A673 (cell line): ENCODE results near the gene ZCCHC24. TPM values are rescaled to one million over a fixed set of nuclear protein-coding genes. Genes with fewer than 3 reads are reported as not detected.

Experiments
- BruUV-seq: library from RNA; stranded (reverse); fragments of 400-500 nt; replicated peaks from 2 replicates; lab custom pipeline; 2021; lab: Mats Ljungman, UMichigan
- CTCF ChIA-PET: fragments of 300-600 bp; sonication (Branson Sonifier 250); formaldehyde crosslinking; loops from one replicate; lab custom pipeline; 2022; ENCODE audit warnings: antibody characterized with exemption; lab: Charles Lee
- POLR2A ChIA-PET: fragments of 300-600 bp; sonication (Branson Sonifier 250); formaldehyde crosslinking; loops from one replicate; lab custom pipeline; 2022; ENCODE audit warnings: antibody characterized with exemption; ENCODE audit not compliant: low non-redundant PET; lab: Charles Lee
- DNase-seq: peaks from one replicate; pipeline ENCODE4 v3.0.0-alpha.2; 2015; ENCODE audit warnings: low spot score
- H3K27ac ChIP-seq: fragments of 200-600 bp; sonication (generic); 2 replicates; pipeline ENCODE4 v1.5.1; 2016; ENCODE audit warnings: mixed run types, low read depth, mild to moderate bottlenecking, mixed read lengths, antibody characterized with exemption, low read length; ENCODE audit not compliant: poor library complexity, severe bottlenecking
- H3K27me3 ChIP-seq: fragments of 200-600 bp; sonication (generic); replicated peaks from 2 replicates; pipeline ENCODE4 v1.6.1; 2017; ENCODE audit warnings: mixed run types, low read depth, mild to moderate bottlenecking, mixed read lengths, antibody characterized with exemption, low read length; ENCODE audit not compliant: insufficient read depth, poor library complexity
- H3K36me3 ChIP-seq: fragments of 200-600 bp; sonication (generic); 2 replicates; pipeline ENCODE4 v1.6.1; 2016; ENCODE audit warnings: mixed run types, mild to moderate bottlenecking, mixed read lengths, antibody characterized with exemption, low read length; ENCODE audit not compliant: insufficient read depth, poor library complexity, severe bottlenecking
- H3K4me1 ChIP-seq: fragments of 200-600 bp; sonication (generic); 2 replicates; pipeline ENCODE4 v1.6.1; 2017; ENCODE audit warnings: mixed run types, mild to moderate bottlenecking, mixed read lengths, antibody characterized with exemption, low read length; ENCODE audit not compliant: insufficient read depth, poor library complexity, severe bottlenecking
- H3K4me3 ChIP-seq: fragments of 200-600 bp; sonication (generic); 2 replicates; pipeline ENCODE4 v1.5.1; 2016; ENCODE audit warnings: low read depth, mixed run types, mild to moderate bottlenecking, mixed read lengths, low read length; ENCODE audit not compliant: poor library complexity, severe bottlenecking
- H3K9me3 ChIP-seq: fragments of 200-600 bp; sonication (generic); 2 replicates; pipeline ENCODE4 v1.6.1; 2016; ENCODE audit warnings: mixed run types, low read depth, mild to moderate bottlenecking, mixed read lengths, antibody characterized with exemption, low read length; ENCODE audit not compliant: poor library complexity, severe bottlenecking
- EZH2 ChIP-seq: fragments of 200-600 bp; sonication (generic); IDR thresholded peaks from 2 replicates; pipeline ENCODE4 v1.6.1; 2017; ENCODE audit warnings: borderline replicate concordance, low read depth, mild to moderate bottlenecking, mixed read lengths, antibody characterized with exemption, low read length; ENCODE audit not compliant: poor library complexity, severe bottlenecking
- intact Hi-C: fragments of 100-400 bp; cut with micrococcal nuclease; formaldehyde crosslinking; loops from one replicate; pipeline ENCODE4 v1.10.0; 2022; ENCODE audit not compliant: unreplicated experiment
- total RNA-seq: library from RNA; stranded (reverse); gene quantifications from 2 replicates; pipeline ENCODE4 v1.2.3, GENCODE V29; 2021
- TF ChIP-seq, protein P1 (sequence below): fragments of 300-800, 200-600 bp; sonication (generic); conservative IDR thresholded peaks from 2 replicates; pipeline ENCODE4 v1.5.1; 2017; ENCODE audit warnings: low read depth, mild to moderate bottlenecking, antibody characterized with exemption, low read length, moderate library complexity, mixed read lengths

The ZCCHC24 gene
- total RNA-seq, 1 experiment from 2014 or later = 9.8 TPM

GRCh38 chr10:79367426-79368189, 77.8 kb downstream of the ZCCHC24 start:
- Histone ChIP-seq H3K4me1 (no peaks in the 10 kb centered on the region), H3K27me3 (peaks cover 10% of the 10 kb centered on the region), H3K36me3 (no peaks in the 10 kb centered on the region), H3K4me3 (no peak overlapping the region), H3K9me3 (no peaks in the 10 kb centered on the region), H3K27ac (no peak overlapping the region)
- ChIA-PET CTCF (no interaction called here), POLR2A (no interaction called here)
- no TSS peak for BruUV-seq
- intact Hi-C loops = no loop called here
- TF ChIP-seq, protein P1, sequence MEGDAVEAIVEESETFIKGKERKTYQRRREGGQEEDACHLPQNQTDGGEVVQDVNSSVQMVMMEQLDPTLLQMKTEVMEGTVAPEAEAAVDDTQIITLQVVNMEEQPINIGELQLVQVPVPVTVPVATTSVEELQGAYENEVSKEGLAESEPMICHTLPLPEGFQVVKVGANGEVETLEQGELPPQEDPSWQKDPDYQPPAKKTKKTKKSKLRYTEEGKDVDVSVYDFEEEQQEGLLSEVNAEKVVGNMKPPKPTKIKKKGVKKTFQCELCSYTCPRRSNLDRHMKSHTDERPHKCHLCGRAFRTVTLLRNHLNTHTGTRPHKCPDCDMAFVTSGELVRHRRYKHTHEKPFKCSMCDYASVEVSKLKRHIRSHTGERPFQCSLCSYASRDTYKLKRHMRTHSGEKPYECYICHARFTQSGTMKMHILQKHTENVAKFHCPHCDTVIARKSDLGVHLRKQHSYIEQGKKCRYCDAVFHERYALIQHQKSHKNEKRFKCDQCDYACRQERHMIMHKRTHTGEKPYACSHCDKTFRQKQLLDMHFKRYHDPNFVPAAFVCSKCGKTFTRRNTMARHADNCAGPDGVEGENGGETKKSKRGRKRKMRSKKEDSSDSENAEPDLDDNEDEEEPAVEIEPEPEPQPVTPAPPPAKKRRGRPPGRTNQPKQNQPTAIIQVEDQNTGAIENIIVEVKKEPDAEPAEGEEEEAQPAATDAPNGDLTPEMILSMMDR = no peak
- DNase-seq = no peak

DNA sequence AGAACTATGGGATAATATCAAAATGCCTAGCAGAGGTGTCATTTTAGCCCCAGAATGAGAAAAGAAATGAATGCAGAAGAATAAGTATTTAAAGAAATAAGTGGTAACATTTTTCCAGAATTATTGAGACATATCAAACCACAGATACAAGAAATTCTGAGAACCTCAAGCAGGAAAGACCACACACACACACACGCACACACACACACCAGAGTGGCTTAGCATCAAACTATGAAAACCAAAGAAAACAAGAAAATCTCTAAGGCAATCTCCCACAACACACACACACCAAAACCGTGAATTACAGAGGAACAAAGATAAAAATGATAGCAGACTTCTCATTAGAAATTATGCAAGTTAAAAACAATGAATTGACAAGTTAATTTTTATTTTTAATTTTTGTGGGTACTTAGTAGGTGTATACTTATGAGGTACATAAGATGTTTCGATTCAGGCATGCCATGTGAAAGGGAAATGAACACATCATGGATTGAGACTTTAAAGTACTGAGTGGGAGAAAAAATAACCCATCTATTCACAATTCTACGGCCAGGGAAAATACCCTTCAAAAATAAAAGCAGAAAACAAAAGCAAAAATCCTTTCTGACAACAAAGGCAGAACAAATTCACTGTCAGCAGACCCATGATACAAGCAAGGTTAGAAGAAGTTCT, 83.6 kb downstream of the ZCCHC24 start:
- POLR2A ChIA-PET = no interaction called here
- no peak for DNase-seq
- H3K9me3 ChIP-seq = no peaks in the 10 kb centered on the region
- H3K4me3 ChIP-seq = no peak overlapping the region
- H3K27ac ChIP-seq = no peak overlapping the region
- CTCF ChIA-PET = no interaction called here
- no peak for TF ChIP-seq EZH2
- TF ChIP-seq, protein P1 = no peak
- intact Hi-C loops = no loop called here
- BruUV-seq = no TSS peak
- no peaks in the 10 kb centered on the region for H3K36me3 ChIP-seq
- no peaks in the 10 kb centered on the region for H3K4me1 ChIP-seq
- peaks cover 10% of the 10 kb centered on the region for H3K27me3 ChIP-seq

- no TSS peak for BruUV-seq
- peaks cover 10% of the 10 kb centered on the region for H3K27me3 ChIP-seq
- POLR2A ChIA-PET = no interaction called here
- intact Hi-C loops = no loop called here
- no peak overlapping the region for H3K4me3 ChIP-seq
- H3K27ac ChIP-seq = no peak overlapping the region
- DNase-seq = no peak
- no peaks in the 10 kb centered on the region for H3K4me1 ChIP-seq
- CTCF ChIA-PET = no interaction called here
- H3K9me3 ChIP-seq = no peaks in the 10 kb centered on the region
- peaks cover 4% of the 10 kb centered on the region for H3K36me3 ChIP-seq
- TF ChIP-seq, protein P1 = no peak
- TF ChIP-seq EZH2 = no peak
Observed at GRCh38 chr10:79360499-79361342, 84.7 kb downstream of the ZCCHC24 start.
